ENCODE results near the gene PIGT. TPM values are rescaled to one million over a fixed set of nuclear protein-coding genes. Genes with fewer than 3 reads are reported as not detected.

PIGT gene
- total RNA-seq, 1 experiment from 2014 or later = 63.7 TPM

GRCh38 chr20:45391559-45391958, 24.4 kb upstream of the PIGT start (continued):
- no peak for TF ChIP-seq USF1 (CRISPR knock-in tag; IDR thresholded peaks at IDR 0.05)

- Mint-ChIP-seq H3K4me1 (no peaks in the 10 kb centered on the region), H3K4me3 (no peak overlapping the region), H3K27me3 (ENCODE audit: low read depth) (no peaks in the 10 kb centered on the region), H3K27ac (no peak overlapping the region), H3K9me3 (peaks cover 4% of the 10 kb centered on the region; the same call in 1 of the 2 replicates), H3K36me3 (no peaks in the 10 kb centered on the region)
- POLR2A ChIA-PET = no interaction called here
- ATAC-seq (peak; percentile 69), DNase-seq (ENCODE audit: low spot score) (no peak)
- TF ChIP-seq SMAD3 (CRISPR knock-in tag; IDR thresholded peaks at IDR 0.05; ENCODE audit: borderline replicate concordance) = no peak
- TF ChIP-seq CDX4 (CRISPR knock-in tag; IDR thresholded peaks at IDR 0.05; ENCODE audit: borderline replicate concordance) = no peak
- TF ChIP-seq FOXK1 (CRISPR knock-in tag; IDR thresholded peaks at IDR 0.05) = no peak
- TF ChIP-seq MXD4 (CRISPR knock-in tag; IDR thresholded peaks at IDR 0.05; ENCODE audit: borderline replicate concordance) = no peak
- no peak for TF ChIP-seq OVOL2 (CRISPR knock-in tag; IDR thresholded peaks at IDR 0.05; ENCODE audit: borderline replicate concordance)
- TF ChIP-seq, protein P1, sequence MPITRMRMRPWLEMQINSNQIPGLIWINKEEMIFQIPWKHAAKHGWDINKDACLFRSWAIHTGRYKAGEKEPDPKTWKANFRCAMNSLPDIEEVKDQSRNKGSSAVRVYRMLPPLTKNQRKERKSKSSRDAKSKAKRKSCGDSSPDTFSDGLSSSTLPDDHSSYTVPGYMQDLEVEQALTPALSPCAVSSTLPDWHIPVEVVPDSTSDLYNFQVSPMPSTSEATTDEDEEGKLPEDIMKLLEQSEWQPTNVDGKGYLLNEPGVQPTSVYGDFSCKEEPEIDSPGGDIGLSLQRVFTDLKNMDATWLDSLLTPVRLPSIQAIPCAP (CRISPR knock-in tag; IDR thresholded peaks at IDR 0.05) = no peak
- no peak for TF ChIP-seq RELA (CRISPR knock-in tag; IDR thresholded peaks at IDR 0.05; ENCODE audit: borderline replicate concordance)
- TF ChIP-seq, protein P2, sequence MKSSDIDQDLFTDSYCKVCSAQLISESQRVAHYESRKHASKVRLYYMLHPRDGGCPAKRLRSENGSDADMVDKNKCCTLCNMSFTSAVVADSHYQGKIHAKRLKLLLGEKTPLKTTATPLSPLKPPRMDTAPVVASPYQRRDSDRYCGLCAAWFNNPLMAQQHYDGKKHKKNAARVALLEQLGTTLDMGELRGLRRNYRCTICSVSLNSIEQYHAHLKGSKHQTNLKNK (CRISPR knock-in tag; IDR thresholded peaks at IDR 0.05) = no peak
- no peak for TF ChIP-seq ZNF138 (CRISPR knock-in tag; conservative IDR thresholded peaks at IDR 0.05)
- TF ChIP-seq ZBTB21 (CRISPR knock-in tag; IDR thresholded peaks at IDR 0.05; ENCODE audit: borderline replicate concordance) = no peak
- TF ChIP-seq EMX1 (CRISPR knock-in tag; IDR thresholded peaks at IDR 0.05) = no peak
- no peak for TF ChIP-seq CREM (CRISPR knock-in tag; IDR thresholded peaks at IDR 0.05)
- TF ChIP-seq PRRX2 (CRISPR knock-in tag; IDR thresholded peaks at IDR 0.05) = no peak
- no peak for TF ChIP-seq NFE2L1 (CRISPR knock-in tag; IDR thresholded peaks at IDR 0.05)
- no peak for TF ChIP-seq MAX (CRISPR knock-in tag; IDR thresholded peaks at IDR 0.05)
- CTCF ChIA-PET = interaction anchor here (0.8 to 2.8 kb wide), 12 partner anchors 14 to 95 kb away, joined by 3 to 25 read pairs (median 3); partner anchors contain the start of genes DBNDD2, PIGT, SYS1 and TP53TG5
Measured at GRCh38 chr20:45392733-45393132, 23.2 kb upstream of the PIGT start.

DNA sequence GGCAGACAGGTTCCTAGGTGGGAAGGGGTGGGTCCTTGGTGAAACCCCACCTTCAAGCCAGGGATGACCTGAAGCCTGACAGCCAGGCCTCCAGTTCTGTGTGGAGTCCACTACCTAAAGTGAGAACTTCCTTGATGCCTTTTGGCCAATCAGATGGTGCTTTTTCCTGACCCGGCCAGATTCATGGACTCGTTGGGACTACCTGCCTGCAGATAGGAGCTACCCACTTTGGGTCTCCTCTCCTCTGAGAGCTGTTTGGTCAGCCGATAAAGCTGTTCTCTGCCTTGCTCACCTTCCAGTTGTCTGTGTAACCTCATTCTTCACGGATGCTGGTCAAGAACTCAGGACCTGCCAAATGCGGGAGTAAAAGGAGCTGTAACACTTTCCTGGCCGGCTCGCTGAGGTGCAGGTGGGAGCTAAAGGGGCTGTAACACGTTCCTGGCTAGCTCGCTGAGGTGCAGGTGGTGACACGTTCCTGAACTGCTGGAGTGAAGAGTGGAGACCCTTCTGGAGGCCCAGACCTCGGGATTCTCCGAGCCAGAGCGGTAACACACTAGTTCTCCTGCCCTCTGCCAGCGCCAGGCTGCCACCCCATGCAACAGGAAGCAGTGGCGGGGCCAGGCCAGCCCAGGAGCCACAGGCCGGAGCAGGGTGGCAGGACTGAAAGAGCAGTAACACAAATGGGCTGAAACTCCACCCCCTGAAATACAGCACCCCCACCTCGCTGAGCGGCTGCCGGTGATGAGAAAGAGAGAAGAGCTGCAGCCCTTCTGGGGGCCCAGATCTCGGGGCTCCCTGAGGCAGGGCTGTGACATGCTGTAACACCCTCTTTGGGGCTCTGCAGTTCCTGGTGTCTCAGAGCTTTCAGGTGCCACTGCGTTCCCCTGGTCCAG, 21.5 kb upstream of the PIGT start:
- no peaks in the 10 kb centered on the region for H3K4me1 Mint-ChIP-seq
- no peak for DNase-seq (ENCODE audit: low spot score)
- no peak overlapping the region for H3K27ac Mint-ChIP-seq
- H3K36me3 Mint-ChIP-seq = peaks cover 2% of the 10 kb centered on the region; the same call in 1 of the 2 replicates
- no peak for ATAC-seq
- no peak overlapping the region for H3K4me3 Mint-ChIP-seq
- ChIA-PET CTCF (interaction anchor here (1.1 to 1.4 kb wide), 2 partner anchors 21 to 56 kb away, joined by 4 to 8 read pairs; no protein-coding TSS in a partner anchor), POLR2A (no interaction called here)
- TF ChIP-seq USF1 (CRISPR knock-in tag; IDR thresholded peaks at IDR 0.05) = no peak
- TF ChIP-seq, protein P3, sequence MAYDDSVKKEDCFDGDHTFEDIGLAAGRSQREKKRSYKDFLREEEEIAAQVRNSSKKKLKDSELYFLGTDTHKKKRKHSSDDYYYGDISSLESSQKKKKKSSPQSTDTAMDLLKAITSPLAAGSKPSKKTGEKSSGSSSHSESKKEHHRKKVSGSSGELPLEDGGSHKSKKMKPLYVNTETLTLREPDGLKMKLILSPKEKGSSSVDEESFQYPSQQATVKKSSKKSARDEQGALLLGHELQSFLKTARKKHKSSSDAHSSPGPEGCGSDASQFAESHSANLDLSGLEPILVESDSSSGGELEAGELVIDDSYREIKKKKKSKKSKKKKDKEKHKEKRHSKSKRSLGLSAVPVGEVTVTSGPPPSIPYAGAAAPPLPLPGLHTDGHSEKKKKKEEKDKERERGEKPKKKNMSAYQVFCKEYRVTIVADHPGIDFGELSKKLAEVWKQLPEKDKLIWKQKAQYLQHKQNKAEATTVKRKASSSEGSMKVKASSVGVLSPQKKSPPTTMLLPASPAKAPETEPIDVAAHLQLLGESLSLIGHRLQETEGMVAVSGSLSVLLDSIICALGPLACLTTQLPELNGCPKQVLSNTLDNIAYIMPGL (CRISPR knock-in tag; IDR thresholded peaks at IDR 0.05) = no peak
- H3K9me3 Mint-ChIP-seq = peaks cover 16% of the 10 kb centered on the region
- no peaks in the 10 kb centered on the region for H3K27me3 Mint-ChIP-seq (ENCODE audit: low read depth)
